ENCODE measurements around the gene CRTAC1.

The CRTAC1 gene

GRCh38 chr10:97821308-97822038, 208.9 kb downstream of the CRTAC1 start:
- DNase-seq (ENCODE audit: low read depth in 1 of 2, low spot score in 1 of 2), result no peak
- H3K27me3 ChIP-seq (ENCODE audit: insufficient read depth, poor library complexity, severe bottlenecking), result no peaks in the 10 kb centered on the region

GRCh38 chr10:97820096-97820704, 210.2 kb downstream of the CRTAC1 start:
- Histone ChIP-seq H3K27me3 (ENCODE audit: insufficient read depth, poor library complexity, severe bottlenecking) (no peaks in the 10 kb centered on the region), H3K4me3 (replicated peaks; ENCODE audit: insufficient read depth, low read length) (no peak overlapping the region), H3K27ac (replicated peaks) (no peak overlapping the region)
- peak in 1 of 2 experiments; percentile 5 for DNase-seq (ENCODE audit: low read depth in 1 of 2, low spot score in 1 of 2)
- TF ChIP-seq CTCF (IDR thresholded peaks at IDR 0.05; ENCODE audit: insufficient read depth, low read length) (no peak), SPI1 (IDR thresholded peaks at IDR 0.05; ENCODE audit: borderline replicate concordance, low read depth) (no peak), POLR2AphosphoS5 (IDR thresholded peaks at IDR 0.05; ENCODE audit: low read depth) (no peak), GABPA (IDR thresholded peaks at IDR 0.05; ENCODE audit: low read depth) (no peak), REST (IDR thresholded peaks at IDR 0.05; ENCODE audit: insufficient replicate concordance, low read depth) (no peak)

More at GRCh38 chr10:97821308-97822038, 208.9 kb downstream of the CRTAC1 start:
- no peak overlapping the region for H3K27ac ChIP-seq (replicated peaks)
- no peak overlapping the region for H3K4me3 ChIP-seq (replicated peaks; ENCODE audit: insufficient read depth, low read length)
- TF ChIP-seq CTCF (IDR thresholded peaks at IDR 0.05; ENCODE audit: insufficient read depth, low read length) (no peak), REST (IDR thresholded peaks at IDR 0.05; ENCODE audit: insufficient replicate concordance, low read depth) (no peak), POLR2AphosphoS5 (IDR thresholded peaks at IDR 0.05; ENCODE audit: low read depth) (no peak), SPI1 (IDR thresholded peaks at IDR 0.05; ENCODE audit: borderline replicate concordance, low read depth) (no peak), GABPA (IDR thresholded peaks at IDR 0.05; ENCODE audit: low read depth) (no peak)

GRCh38 chr10:97818572-97818971, 211.8 kb downstream of the CRTAC1 start:
- Histone ChIP-seq H3K27me3 (ENCODE audit: insufficient read depth, poor library complexity, severe bottlenecking) (peaks cover 5% of the 10 kb centered on the region), H3K27ac (replicated peaks) (no peak overlapping the region), H3K4me3 (replicated peaks; ENCODE audit: insufficient read depth, low read length) (no peak overlapping the region)
- TF ChIP-seq REST (IDR thresholded peaks at IDR 0.05; ENCODE audit: insufficient replicate concordance, low read depth) (no peak), CTCF (IDR thresholded peaks at IDR 0.05; ENCODE audit: insufficient read depth, low read length) (no peak), SPI1 (IDR thresholded peaks at IDR 0.05; ENCODE audit: borderline replicate concordance, low read depth) (no peak), GABPA (IDR thresholded peaks at IDR 0.05; ENCODE audit: low read depth) (no peak), POLR2AphosphoS5 (IDR thresholded peaks at IDR 0.05; ENCODE audit: low read depth) (no peak)
- DNase-seq (ENCODE audit: low read depth in 1 of 2, low spot score in 1 of 2), result no peak

Data from HL-60 (cell line).